RKO (cell line): Measurements from ENCODE around the gene COMTD1.

ENCODE experiments used
- DNase-seq: peaks from one replicate; pipeline ENCODE4 v3.0.0-alpha.2; 2016; ENCODE audit warnings: low spot score

COMTD1 gene

GRCh38 chr10:75245354-75246250 is 9.8 kb upstream of the COMTD1 start:
- no peak for DNase-seq

GRCh38 chr10:75244487-75245353 is 9.0 kb upstream of the COMTD1 start:
- DNase-seq, result no peak

GRCh38 chr10:75243426-75243825 is 7.7 kb upstream of the COMTD1 start:
- DNase-seq, result no peak

GRCh38 chr10:75240329-75241076 is 4.7 kb upstream of the COMTD1 start:
- DNase-seq, result no peak

- DNase-seq, result no peak
Measured at GRCh38 chr10:75239096-75239790, 3.5 kb upstream of the COMTD1 start.

- no peak for DNase-seq
Measured at GRCh38 chr10:75238182-75239095, 2.7 kb upstream of the COMTD1 start.

- DNase-seq, result no peak
Measured at GRCh38 chr10:75236178-75236825, 545 bp upstream of the COMTD1 start.

- no peak for DNase-seq
Measured at GRCh38 chr10:75234683-75235374, 928 bp downstream of the COMTD1 start.

GRCh38 chr10:75234017-75234682 is 1.6 kb downstream of the COMTD1 start:
- DNase-seq, result peak; percentile 89

GRCh38 chr10:75233444-75234016 is 2.2 kb downstream of the COMTD1 start:
- DNase-seq, result no peak

GRCh38 chr10:75231672-75232581 is 3.8 kb downstream of the COMTD1 start:
- DNase-seq, result no peak

GRCh38 chr10:75230600-75231038 is 5.1 kb downstream of the COMTD1 start:
- peak; percentile 91 for DNase-seq

GRCh38 chr10:75229971-75230370 is 5.8 kb downstream of the COMTD1 start:
- DNase-seq, result no peak

- DNase-seq, result no peak
Measured at GRCh38 chr10:75228834-75229233, 6.9 kb downstream of the COMTD1 start.

GRCh38 chr10:75228278-75228677 is 7.5 kb downstream of the COMTD1 start:
- DNase-seq, result no peak

- DNase-seq, result no peak
Measured at GRCh38 chr10:75226656-75227055, 9.1 kb downstream of the COMTD1 start.

- no peak for DNase-seq
Measured at GRCh38 chr10:75226095-75226494, 9.7 kb downstream of the COMTD1 start.
